GM11168 (cell line): ENCODE measurements around the gene F10.

Experiments used
- in situ Hi-C: fragments of 300-500 bp; cut with MboI; formaldehyde crosslinking; loops from one replicate; pipeline ENCODE4 v1.12.0; 2022; ENCODE audit warnings: low sequenced_read_pairs; ENCODE audit not compliant: unreplicated experiment

F10 gene

DNA sequence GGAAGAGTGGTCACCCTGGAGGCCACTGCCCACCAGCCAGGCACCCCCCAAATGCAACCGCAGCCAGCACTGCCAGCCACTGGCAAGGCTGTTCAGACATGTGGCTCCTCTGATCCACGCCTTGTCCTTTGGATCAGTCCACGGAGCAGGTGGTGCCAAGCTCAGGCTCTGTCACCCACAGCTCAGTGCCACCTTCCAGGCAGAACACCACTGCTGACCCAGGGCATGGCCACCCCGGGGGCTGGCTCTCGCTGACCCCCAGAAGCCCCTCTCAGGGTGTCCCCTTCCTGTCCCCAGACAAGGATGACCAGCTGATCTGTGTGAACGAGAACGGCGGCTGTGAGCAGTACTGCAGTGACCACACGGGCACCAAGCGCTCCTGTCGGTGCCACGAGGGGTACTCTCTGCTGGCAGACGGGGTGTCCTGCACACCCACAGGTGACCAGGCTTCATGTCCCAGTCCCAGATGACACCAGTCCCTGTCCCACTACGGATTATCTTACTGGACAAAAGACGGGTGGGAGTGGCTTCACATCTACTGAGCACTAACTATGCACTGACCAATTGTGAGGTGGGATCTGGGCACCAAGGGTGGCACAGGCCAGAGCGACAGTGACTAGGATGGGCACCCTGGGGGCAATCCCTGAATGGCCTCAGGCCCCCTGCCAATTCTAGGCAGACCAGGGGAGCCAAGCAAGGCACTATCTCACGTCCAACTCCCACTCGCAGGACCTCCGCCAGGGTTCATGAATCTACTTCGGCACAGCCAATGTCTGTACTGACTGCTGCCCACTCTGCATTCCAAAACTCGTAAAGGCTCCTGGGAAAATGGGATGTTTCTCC lies 7.0 kb upstream of the F10 start:
- in situ Hi-C loops = no loop called here

DNA sequence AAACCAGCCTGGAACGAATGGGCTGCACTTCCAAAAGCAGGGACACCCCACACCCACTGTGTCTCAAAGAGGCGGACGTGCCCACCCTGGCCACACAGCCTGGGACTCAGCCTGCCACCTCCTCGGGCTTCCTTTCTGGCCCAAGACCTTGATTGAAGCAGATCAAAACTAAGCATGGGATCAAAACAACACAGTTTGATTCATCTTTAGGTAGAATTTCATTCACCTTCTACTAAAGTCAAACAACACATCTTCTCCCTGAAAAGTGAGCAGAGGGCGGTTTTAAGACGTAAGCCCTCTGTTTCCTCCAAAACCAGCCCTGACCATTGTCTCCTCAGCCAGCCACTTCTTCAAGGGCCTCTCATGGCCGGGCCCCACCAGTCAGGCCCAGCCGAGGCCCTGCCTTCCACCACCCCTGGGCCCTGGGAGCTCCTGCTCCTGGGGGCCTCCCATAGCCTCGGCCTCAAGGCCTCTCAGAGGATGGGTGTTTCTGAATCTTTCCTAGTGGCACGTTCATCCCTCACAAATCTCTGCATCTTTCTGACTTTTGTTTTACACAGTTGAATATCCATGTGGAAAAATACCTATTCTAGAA lies 6.3 kb upstream of the F10 start:
- in situ Hi-C loops = no loop called here

DNA sequence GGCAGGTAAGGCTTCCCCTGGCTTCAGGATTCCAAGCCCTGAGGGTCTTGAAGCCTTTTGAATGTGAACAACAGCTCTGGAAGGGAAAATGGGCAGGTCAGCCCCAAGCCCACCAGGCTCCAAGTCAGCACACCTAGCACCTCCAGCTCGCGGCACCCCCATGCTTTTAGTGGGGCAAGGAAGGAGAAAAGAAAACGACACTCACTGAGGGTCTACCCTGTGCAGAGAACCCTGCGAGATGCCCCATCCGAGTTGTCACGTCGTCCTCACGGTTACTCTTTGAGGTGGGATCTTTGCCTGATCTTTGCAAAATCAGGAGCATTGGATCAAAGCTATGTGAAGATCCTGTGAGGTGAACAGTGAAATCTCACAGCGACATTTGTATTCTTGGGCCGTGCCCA lies 5.7 kb upstream of the F10 start:
- in situ Hi-C loops = no loop called here

DNA sequence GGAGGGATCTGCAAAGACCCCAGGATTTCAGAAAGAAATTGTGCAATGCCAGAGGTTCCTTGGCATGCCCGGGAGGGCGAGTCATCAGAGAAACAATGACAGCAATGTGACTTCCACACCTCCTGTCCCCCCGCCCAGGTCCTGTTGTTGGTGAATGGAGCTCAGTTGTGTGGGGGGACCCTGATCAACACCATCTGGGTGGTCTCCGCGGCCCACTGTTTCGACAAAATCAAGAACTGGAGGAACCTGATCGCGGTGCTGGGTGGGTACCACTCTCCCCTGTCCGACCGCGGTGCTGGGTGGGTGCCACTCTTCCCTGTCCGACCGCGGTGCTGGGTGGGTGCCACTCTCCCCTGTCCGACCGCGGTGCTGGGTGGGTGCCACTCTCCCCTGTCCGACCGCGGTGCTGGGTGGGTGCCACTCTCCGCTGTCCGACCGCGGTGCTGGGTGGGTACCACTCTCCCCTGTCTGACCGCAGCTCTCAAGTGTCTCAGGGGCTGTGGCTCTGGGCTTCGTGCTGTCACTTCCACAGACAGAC lies 5.2 kb upstream of the F10 start:
- in situ Hi-C loops = no loop called here

DNA sequence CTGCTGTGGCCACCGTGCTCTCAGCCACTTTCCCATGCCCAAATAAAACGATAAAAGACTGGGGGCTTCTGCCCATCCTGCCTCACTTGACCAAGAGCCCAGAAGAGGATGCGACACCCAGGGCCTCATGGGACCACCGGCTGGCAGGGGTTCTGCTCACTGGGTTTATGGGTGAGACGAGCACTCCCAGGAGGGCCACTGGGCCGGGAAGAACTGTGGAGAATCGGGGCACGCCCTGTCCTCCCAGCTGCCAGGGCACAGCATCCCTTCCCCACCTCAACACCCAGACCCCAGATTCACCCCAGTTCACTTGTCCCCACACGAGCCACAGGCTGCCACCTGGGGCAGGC lies 4.7 kb upstream of the F10 start:
- in situ Hi-C loops = no loop called here

DNA sequence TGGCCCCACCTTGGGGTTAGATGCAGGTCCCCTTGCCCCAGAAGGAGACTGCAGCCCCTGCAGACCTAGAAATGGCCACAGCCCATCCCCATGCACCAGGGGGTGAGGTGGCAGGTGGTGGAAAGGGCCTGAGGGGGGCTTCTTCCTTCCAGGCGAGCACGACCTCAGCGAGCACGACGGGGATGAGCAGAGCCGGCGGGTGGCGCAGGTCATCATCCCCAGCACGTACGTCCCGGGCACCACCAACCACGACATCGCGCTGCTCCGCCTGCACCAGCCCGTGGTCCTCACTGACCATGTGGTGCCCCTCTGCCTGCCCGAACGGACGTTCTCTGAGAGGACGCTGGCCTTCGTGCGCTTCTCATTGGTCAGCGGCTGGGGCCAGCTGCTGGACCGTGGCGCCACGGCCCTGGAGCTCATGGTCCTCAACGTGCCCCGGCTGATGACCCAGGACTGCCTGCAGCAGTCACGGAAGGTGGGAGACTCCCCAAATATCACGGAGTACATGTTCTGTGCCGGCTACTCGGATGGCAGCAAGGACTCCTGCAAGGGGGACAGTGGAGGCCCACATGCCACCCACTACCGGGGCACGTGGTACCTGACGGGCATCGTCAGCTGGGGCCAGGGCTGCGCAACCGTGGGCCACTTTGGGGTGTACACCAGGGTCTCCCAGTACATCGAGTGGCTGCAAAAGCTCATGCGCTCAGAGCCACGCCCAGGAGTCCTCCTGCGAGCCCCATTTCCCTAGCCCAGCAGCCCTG lies 4.2 kb upstream of the F10 start:
- in situ Hi-C loops = no loop called here

DNA sequence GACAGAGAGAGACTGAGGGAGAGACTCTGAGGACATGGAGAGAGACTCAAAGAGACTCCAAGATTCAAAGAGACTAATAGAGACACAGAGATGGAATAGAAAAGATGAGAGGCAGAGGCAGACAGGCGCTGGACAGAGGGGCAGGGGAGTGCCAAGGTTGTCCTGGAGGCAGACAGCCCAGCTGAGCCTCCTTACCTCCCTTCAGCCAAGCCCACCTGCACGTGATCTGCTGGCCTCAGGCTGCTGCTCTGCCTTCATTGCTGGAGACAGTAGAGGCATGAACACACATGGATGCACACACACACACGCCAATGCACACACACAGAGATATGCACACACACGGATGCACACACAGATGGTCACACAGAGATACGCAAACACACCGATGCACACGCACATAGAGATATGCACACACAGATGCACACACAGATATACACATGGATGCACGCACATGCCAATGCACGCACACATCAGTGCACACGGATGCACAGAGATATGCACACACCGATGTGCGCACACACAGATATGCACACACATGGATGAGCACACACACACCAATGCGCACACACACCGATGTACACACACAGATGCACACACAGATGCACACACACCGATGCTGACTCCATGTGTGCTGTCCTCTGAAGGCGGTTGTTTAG lies 3.3 kb upstream of the F10 start:
- in situ Hi-C loops = no loop called here

DNA sequence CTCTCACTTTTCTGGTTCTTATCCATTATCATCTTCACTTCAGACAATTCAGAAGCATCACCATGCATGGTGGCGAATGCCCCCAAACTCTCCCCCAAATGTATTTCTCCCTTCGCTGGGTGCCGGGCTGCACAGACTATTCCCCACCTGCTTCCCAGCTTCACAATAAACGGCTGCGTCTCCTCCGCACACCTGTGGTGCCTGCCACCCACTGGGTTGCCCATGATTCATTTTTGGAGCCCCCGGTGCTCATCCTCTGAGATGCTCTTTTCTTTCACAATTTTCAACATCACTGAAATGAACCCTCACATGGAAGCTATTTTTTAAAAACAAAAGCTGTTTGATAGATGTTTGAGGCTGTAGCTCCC lies 2.8 kb upstream of the F10 start:
- in situ Hi-C loops = no loop called here

DNA sequence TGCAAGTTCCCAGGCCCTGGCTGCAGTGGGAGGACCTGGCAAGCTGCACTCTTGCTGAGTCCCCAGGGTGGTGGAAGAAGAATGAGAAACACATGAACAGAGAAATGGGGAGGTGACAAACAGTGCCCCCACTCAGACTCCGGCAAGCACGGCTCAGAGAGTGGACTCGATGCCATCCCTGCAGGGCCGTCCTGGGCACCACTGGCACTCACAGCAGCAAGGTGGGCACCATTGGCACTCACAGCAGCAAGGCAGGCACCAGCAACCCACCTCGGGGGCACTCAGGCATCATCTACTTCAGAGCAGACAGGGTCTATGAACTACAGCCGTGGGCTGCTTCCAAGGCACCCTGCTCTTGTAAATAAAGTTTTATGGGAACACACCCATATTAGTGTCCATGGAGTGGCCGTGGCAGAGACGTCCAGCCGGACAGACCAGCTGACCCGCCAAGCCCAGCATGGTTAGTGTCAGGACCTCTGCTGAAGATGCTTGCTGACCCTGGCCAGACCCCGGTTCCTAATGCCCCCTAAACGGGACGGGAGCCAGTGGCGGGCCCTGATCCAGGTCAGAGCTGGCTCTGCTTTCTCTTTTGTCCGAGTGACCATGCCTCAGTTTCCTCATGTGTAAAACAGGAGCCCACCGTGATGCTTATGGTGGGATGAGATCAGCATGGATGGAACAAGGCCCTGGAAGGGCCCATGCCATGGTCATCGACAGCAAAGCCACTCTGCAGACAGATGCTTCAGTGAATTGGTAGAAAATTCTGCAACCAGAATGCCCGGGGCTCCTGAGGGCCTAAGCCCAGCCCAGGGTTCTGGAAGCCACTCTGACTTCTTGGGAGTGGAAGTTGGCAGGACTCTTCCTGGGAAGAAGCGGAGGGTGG lies 2.1 kb upstream of the F10 start:
- in situ Hi-C loops = no loop called here

DNA sequence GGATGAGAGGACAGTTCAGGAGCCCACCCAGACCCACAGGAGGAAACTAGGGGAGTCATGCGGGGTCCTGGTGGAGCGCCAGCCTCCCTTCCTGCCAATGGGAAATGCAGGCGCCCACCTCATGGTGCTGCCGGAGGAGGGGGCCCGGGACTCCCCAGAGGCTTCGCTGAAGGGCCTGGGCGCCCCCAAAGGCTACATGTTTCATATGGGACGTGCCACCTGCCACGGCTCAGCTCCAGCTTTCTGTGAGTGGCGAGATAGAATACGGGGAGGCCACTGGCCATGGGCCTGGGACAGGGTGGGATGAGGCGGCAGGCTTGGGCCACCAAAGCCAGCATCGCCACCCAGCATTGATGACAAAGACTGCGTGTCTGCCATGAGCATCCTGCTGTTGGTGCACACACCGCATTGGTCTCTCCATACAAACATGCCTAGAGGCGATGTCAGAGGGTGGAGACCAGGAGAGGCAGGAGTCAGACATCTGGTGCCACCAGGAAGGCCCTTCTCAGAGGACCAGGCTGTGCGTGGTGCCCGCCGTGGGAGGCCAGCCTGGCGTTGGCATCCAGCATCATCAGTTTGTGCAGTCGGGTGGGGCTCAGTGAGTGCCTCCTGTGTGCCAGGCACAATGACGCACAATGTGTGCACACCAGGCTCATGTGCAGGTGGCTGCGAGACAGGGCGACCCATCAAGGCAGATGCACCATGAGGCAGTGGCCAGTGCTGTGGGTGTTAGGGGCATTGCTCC lies 1.2 kb upstream of the F10 start:
- in situ Hi-C loops = no loop called here

DNA sequence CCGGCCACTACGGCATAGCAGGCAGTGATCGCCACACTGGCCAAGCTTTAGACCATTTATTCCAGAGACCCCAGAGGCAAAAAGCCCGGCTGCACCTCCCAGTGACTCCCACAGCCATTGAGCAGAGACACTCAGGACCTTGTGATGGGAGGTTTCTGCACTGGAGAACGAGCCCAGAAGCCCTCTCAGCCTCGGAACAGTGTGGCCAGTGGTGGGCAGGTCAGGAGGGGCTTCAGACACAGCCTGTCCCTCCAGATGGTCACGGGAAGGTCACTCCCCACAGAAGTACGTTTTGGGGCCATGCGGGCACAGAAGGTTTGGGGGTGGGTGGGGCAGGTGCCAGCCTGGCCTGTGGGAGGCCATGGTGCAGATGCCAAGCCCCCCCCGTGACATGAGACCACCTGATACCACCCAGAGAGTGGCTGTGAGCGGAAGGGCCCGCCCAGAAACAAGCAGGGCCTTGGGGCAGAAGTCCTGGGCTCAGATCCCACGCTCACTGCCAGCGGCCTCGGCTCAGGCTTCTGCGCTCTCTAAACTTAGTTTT lies 599 bp upstream of the F10 start:
- in situ Hi-C loops = no loop called here

DNA sequence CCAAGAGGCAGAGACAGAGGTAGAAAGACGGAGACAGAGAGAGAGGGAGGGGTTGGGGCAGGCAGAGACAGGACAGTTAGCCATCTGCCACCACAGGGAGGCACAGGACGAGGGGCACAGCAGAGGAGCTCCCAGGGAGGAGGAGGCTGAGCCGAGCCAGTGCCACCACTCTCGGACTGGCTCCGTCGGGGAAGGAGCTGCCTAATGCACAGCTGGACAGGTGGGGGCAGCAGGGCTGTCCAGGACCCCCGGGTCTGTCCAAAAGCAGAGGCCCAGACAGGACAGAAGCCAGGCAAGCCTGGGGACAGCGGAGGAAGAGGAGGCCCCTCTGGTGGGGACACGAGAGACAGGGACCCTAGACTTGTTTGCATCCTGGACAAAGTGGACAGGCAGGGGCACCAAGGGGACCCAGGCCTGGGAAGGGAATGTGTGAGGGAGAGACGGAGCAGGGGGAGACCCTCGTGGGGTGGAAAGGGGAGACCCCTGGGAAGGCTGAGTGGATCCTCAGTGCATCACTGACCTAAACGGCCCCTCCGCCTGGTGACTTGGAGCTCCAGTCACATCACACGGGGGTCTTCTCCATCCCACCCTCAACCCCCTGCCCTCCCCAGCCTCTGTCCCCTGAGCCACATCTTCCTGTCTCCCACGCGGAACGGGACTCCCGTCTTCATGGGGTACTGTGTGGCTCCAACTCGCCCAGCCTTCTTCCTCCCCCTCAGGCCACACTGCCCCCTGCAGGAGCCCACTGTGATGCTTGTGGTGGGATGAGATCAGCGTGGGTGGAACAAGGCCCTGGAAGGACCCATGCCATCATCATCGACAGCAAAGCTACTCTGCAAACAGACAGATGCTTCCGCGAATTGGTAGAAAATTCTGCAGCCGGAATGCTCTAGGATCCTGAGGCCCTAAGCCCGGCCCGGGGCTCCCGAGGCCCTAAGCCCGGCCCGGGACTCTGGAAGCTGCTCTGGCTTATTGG lies 915 bp downstream of the F10 start:
- in situ Hi-C loops = no loop called here

DNA sequence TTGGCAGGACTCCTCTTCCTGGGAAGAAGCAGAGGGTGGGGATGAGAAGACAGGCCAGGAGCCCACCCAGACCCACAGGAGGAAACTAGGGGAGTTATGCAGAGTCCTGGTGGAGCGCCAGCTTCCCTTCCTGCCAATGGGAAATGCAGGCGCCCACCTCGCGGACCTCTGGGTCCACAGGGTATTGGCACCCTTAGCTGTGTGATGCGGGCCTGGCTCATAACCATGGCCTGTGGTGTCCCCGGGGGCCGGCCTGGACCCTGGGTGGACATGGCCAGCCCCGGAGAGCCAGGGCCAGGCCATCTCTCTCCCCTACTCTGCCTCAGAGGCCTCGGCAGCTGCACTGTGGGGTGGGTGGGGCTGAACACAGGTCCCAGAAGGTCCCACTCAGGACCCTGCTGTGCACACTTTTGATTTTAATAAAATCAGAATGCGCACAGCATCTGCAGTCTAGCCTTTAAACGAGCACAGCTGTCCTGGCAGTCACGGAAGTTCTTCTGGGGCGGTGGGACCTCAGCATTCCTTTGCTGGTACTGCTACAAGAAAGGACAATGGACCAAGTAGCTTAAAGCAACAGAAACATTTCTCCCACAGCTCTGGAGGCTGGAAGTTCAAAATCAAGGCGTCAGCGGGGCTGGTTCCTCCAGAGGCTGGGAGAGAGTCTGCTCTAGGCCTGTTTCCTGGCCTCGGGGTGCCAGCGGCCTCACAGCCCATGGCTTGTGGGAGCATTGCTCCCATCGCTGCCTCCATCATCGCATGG lies 1.8 kb downstream of the F10 start:
- in situ Hi-C loops = no loop called here

DNA sequence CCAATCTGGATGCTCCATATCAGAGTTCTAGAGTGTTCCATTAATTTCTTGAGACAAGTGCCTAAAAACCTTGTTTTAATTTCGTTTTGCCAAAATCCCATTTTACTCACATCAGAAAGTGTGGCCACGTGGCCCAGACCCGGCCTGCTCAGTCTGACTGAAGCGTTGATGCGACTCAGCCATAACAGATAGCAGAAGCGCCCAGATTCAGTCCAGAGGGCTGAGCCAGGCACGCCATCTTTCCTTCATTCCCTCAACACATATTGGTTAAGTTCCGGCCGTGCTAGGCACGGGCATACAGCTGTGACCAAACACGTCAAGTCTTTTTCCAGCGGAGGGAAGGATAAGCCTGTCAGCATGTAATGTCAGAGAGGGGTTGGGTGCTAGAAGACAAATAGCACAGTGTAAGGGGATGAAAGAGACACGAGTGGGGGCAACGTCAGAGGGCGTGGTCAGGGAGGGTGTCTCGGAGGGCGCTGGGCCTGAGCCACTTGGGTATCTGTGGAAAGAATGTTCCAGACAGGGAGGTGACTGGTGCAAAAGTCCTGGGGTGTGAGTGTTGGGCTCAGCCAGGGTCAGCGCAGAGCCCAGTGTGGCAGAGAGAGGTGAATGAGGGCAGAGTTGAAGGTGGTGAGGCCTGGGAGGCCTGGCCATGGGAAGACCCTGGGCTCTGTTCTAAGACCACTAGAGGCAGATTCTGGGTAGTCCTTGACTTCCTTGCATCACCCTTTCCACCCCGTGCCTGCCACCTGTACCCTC lies 3.1 kb downstream of the F10 start:
- in situ Hi-C loops = no loop called here

DNA sequence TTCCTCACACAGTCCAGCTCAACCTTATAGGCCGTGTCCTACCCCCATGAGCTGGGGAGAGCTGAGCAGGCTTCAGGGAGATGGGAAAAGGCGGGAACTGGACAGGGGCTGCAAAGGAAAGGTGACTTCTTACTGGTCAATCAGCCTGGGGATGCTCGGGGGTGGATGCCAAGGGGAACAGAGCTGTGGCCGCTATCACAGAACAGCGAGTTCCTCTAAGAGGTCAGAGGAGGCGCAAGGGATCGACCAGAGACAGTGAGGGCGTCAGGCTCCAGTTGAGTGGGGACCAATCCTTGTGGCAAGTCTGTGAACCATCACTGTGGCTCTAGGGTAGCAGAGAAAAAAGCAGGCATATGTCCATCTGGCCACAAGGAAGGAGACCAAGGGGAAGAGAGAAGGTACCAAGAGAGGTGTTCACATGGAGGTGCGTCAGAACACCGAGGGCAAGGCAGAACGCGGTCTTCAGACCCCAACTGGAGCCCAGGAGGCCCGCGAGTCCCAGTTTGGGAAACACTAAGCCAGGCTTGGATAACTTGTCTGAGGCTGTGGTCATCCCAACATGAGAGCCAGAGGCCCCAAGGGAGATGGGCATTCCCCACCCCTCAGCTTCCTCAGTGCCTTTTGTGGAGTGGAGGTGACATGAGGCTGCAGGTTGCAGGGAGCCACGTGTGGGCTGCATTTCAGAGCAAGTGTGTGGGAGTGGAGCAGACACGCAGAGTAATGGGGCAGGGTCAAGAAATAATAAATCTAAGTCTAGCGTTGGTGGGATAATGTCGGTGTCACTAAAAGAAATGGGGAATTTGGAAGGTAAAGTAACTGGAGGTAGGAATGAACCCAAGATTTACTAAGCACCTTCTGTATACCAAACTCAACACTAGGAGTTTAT lies 3.9 kb downstream of the F10 start:
- in situ Hi-C loops = no loop called here
